CD4-positive, CD25-positive, alpha-beta regulatory T cell (primary cell): ENCODE results near the gene PEPD. TPM values are rescaled to one million over a fixed set of nuclear protein-coding genes. Genes with fewer than 3 reads are reported as not detected.
A peak's percentile ranks its signal among the peaks of the same experiment; 100 is the strongest.

Experiments
- ATAC-seq, 2 donors: fragments of 150-1000 bp; cut with Tn5 transposase; one replicate each; pipeline ENCODE4 v1.10.0; 2021; ENCODE audit warnings: low read depth in 2 of 2, moderate number of reproducible peaks in 2 of 2, moderate library complexity in 1 of 2
- DNase-seq, 3 donors: peaks; one replicate each; pipeline versions ENCODE4 v3.0.0 to v3.0.0-alpha.2; 2012 to 2022; ENCODE audit warnings: mixed read lengths in 1 of 3
- H3K27ac ChIP-seq: one replicate; pipeline ENCODE4 v1.7.0; 2013; ENCODE audit warnings: mild to moderate bottlenecking, low read length; ENCODE audit not compliant: insufficient read depth, poor library complexity, severe bottlenecking
- H3K27me3 ChIP-seq: one replicate; pipeline ENCODE4 v1.7.0; 2013; ENCODE audit warnings: low read length; ENCODE audit not compliant: control insufficient read depth, insufficient read depth
- H3K36me3 ChIP-seq: one replicate; pipeline ENCODE4 v1.7.0; 2013; ENCODE audit warnings: mild to moderate bottlenecking, low read length, moderate library complexity; ENCODE audit not compliant: control insufficient read depth, insufficient read depth
- H3K4me1 ChIP-seq: 2 replicates; pipeline ENCODE4 v1.7.0; 2013; ENCODE audit warnings: mild to moderate bottlenecking, low read length; ENCODE audit not compliant: insufficient read depth, control insufficient read depth, poor library complexity, severe bottlenecking
- H3K4me3 ChIP-seq: one replicate; pipeline ENCODE4 v1.7.0; 2013; ENCODE audit warnings: low read depth, mild to moderate bottlenecking, low read length, moderate library complexity
- H3K9me3 ChIP-seq, 2 experiments: 1 replicate in 1 of 2; 2 replicates in 1 of 2; pipeline ENCODE4 v1.7.0; 2013; ENCODE audit warnings: low read length in 2 of 2, mild to moderate bottlenecking in 1 of 2, moderate library complexity in 1 of 2; ENCODE audit not compliant: control insufficient read depth in 2 of 2
- H3K27ac Mint-ChIP-seq, 3 donors: one replicate each; pipeline ENCODE4 v1.8.0; 2020 to 2022; ENCODE audit warnings: mild to moderate bottlenecking in 3 of 3, mixed read lengths in 3 of 3, moderate library complexity in 2 of 3
- H3K27me3 Mint-ChIP-seq: one replicate; pipeline ENCODE4 v1.8.0; 2022; ENCODE audit warnings: mild to moderate bottlenecking, mixed read lengths
- H3K36me3 Mint-ChIP-seq: one replicate; pipeline ENCODE4 v1.8.0; 2020; ENCODE audit warnings: mixed read lengths
- H3K4me1 Mint-ChIP-seq, 4 donors: one replicate each; pipeline ENCODE4 v1.8.0; 2020 to 2022; ENCODE audit warnings: mixed read lengths in 4 of 4, mild to moderate bottlenecking in 1 of 4
- H3K4me3 Mint-ChIP-seq, 4 donors: one replicate each; pipeline ENCODE4 v1.8.0; 2020 to 2022; ENCODE audit warnings: mild to moderate bottlenecking in 4 of 4, mixed read lengths in 4 of 4, moderate library complexity in 3 of 4
- H3K9me3 Mint-ChIP-seq, 7 donors: one replicate each; pipeline ENCODE4 v1.8.0; 2020 to 2022; ENCODE audit warnings: mixed read lengths in 7 of 7, mild to moderate bottlenecking in 3 of 7, moderate library complexity in 2 of 7
- polyA plus RNA-seq, 4 donors: library from polyadenylated mRNA; unstranded; fragments of 300-500 nt; fragmentation: Illumina TruSeq; gene quantifications; one replicate each; pipeline ENCODE4 v1.2.3, GENCODE V29; 2021
- total RNA-seq: library from RNA; stranded (reverse); gene quantifications from one replicate; pipeline ENCODE4 v1.2.3, GENCODE V29; 2022

The PEPD gene
- total and polyA plus RNA-seq, 5 donors from 2014 or later, result 36.8 to 141 (median 109) TPM

DNA sequence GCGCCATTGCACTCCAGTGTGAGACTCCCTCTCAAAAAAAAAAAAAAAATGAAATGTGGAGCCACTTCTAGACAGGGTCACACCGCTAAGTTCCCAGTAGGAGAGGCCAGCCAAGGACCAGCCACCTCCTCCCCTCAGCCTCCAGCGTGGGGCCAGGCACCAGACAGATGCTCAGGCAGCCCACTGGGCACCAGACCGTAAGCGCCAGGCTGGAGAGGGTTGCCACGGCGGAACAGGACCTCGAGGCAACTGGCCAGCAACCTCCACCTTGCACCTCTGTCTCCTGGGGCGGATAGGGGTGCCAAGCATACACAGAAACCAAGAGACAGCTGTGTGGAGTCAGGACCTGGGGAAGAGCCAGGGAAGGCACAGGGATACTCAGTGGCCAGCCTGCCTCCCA lies 3.7 kb downstream of the PEPD start:
- H3K36me3 ChIP-seq, result no peaks in the 10 kb centered on the region
- ATAC-seq (no peak), DNase-seq (no peak)
- Mint-ChIP-seq H3K9me3 (no peaks in the 10 kb centered on the region), H3K36me3 (no peaks in the 10 kb centered on the region), H3K27ac (no peak overlapping the region), H3K4me1 (peaks cover 5 to 55% (median 19%) of the 10 kb centered on the region in 4 donors), H3K27me3 (peaks cover 6% of the 10 kb centered on the region), H3K4me3 (no peak overlapping the region)
- no peak overlapping the region for H3K27ac ChIP-seq
- H3K4me3 ChIP-seq, result no peak overlapping the region
- no peaks in the 10 kb centered on the region for H3K9me3 ChIP-seq
- no peaks in the 10 kb centered on the region for H3K27me3 ChIP-seq
- H3K4me1 ChIP-seq, result peaks cover 26% of the 10 kb centered on the region

DNA sequence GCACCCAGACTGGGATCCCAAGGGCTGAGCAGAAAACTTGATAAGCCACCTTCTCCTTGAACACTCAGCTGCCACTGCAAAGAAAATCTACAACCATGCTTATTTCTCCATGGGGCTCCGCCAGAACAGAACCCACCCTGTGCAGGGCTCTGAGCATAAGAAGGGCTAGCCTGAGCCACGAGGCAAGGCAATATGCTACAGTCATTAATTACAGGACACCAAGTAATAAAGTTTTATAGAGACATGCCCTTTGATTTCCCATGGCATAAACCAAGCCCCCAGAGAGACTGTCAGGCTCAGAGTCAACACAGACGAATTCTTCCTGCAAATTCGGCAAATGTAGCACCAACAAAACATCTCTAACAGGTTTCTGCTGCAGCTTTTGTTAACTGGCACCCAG lies 5.7 kb downstream of the PEPD start:
- no peaks in the 10 kb centered on the region for H3K9me3 ChIP-seq
- Mint-ChIP-seq H3K9me3 (no peaks in the 10 kb centered on the region), H3K36me3 (peaks cover 4% of the 10 kb centered on the region), H3K27me3 (no peaks in the 10 kb centered on the region), H3K4me3 (no peak overlapping the region), H3K27ac (peak overlapping the region in 1 of 3 donors; percentile 31), H3K4me1 (peaks cover 2 to 46% (median 11%) of the 10 kb centered on the region in 4 donors)
- DNase-seq, result no peak
- no peaks in the 10 kb centered on the region for H3K27me3 ChIP-seq
- ATAC-seq, result no peak
- H3K27ac ChIP-seq, result no peak overlapping the region
- peaks cover 17% of the 10 kb centered on the region for H3K4me1 ChIP-seq
- no peak overlapping the region for H3K4me3 ChIP-seq
- no peaks in the 10 kb centered on the region for H3K36me3 ChIP-seq

DNA sequence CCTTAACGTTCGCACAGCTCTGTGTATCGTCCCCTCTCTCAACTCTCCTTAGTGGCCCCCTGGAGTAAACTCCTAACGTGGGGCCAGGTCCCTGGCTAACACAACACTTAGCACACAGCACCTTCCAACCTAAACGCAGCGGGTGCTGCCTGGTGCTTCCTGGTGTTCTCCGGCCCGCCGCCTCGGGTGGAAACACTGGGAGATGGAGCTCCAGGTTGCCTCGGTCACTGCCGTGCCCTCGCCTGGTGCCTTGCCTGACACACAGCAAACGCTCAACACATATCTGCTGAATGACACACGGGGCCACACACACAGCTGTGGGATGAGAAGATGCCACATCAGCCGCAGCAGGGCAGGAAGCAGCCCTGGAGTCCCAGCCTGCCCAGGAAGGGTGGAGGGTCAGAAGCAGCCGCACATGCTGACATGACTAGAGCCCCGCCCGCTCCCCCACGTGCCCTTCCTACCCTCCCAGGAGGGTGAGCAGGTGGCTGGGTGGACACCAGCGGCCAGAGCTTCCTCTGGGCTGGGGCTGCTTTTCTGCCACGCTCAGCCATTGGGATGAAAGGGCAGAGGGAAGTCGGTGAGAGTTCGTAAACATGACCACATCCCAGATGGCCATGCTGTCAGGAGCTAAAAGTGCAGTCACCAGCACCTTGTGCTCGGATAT lies 6.6 kb downstream of the PEPD start:
- H3K4me1 ChIP-seq, result peaks cover 12% of the 10 kb centered on the region
- H3K27ac Mint-ChIP-seq, result peak overlapping the region in 1 of 3 donors; percentile 82
- ATAC-seq (no peak), DNase-seq (peak in 1 of 3 donors; percentile 68)
- peaks cover 0 to 41% (median 7%) of the 10 kb centered on the region in 4 donors for H3K4me1 Mint-ChIP-seq
- no peaks in the 10 kb centered on the region for H3K36me3 ChIP-seq
- H3K27me3 Mint-ChIP-seq, result no peaks in the 10 kb centered on the region
- peaks cover 6% of the 10 kb centered on the region for H3K36me3 Mint-ChIP-seq
- H3K9me3 ChIP-seq, result no peaks in the 10 kb centered on the region
- peak overlapping the region in 1 of 4 donors; percentile 56 for H3K4me3 Mint-ChIP-seq
- no peaks in the 10 kb centered on the region for H3K9me3 Mint-ChIP-seq
- H3K4me3 ChIP-seq, result no peak overlapping the region
- no peaks in the 10 kb centered on the region for H3K27me3 ChIP-seq
- no peak overlapping the region for H3K27ac ChIP-seq

DNA sequence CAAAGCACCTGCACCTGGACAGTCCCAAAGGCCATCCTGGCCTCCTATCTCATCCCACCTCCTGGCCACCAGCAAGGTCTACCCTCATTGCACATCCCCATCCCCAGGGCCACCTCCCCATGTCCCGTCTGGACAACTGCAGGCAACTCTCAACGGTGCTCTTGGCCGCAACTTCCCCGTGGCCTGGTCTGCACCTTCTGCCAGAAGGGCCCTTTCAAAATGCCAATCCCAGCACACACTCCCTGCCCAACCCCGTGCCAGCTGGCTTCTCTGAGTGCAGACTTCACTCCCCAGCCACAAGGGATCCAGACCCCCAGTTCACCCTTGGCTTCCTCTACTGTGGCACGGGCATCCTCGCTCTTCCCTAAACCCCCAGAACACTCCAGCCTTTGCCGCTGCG lies 8.2 kb downstream of the PEPD start:
- no peaks in the 10 kb centered on the region for H3K27me3 ChIP-seq
- H3K27ac ChIP-seq, result no peak overlapping the region
- Mint-ChIP-seq H3K4me1 (peaks cover 0 to 33% (median 7%) of the 10 kb centered on the region in 4 donors), H3K27me3 (no peaks in the 10 kb centered on the region), H3K27ac (peak overlapping the region in 1 of 3 donors; percentile 86), H3K4me3 (peak overlapping the region in 1 of 4 donors; percentile 33), H3K9me3 (no peaks in the 10 kb centered on the region), H3K36me3 (peaks cover 10% of the 10 kb centered on the region)
- no peaks in the 10 kb centered on the region for H3K36me3 ChIP-seq
- no peak for ATAC-seq
- no peaks in the 10 kb centered on the region for H3K9me3 ChIP-seq
- DNase-seq, result no peak
- peaks cover 12% of the 10 kb centered on the region for H3K4me1 ChIP-seq
- H3K4me3 ChIP-seq, result no peak overlapping the region

DNA sequence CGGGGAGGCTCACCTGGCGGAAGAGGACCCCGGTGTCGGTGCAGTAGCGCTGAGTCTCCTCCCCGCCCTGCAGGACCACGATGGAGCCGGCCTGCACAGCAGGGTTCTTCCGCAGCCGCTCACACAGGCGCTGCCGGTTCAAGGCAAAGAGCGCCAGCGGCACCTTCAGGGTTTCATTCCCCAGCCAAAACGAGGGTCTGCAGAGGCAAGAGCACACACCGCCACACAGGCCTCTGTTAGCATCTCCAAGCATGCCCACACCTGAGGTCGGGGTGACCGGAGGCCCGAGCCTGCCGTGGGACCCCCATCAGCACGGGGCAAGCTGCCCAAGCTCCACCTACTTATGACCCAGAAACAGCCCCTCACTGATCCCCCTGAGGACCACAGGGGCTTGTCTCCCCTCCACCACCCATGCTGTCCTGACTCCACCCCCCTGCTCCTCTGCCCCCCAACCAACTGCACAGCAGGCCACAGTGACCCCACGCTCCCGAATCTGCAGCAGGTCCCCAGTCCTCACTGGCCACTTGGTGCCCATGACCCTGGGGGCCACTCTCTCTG lies 8.9 kb downstream of the PEPD start:
- Mint-ChIP-seq H3K4me1 (peaks cover 0 to 31% (median 7%) of the 10 kb centered on the region in 4 donors), H3K9me3 (no peaks in the 10 kb centered on the region), H3K36me3 (peaks cover 10% of the 10 kb centered on the region), H3K27me3 (no peaks in the 10 kb centered on the region), H3K27ac (no peak overlapping the region), H3K4me3 (no peak overlapping the region)
- H3K36me3 ChIP-seq, result no peaks in the 10 kb centered on the region
- peaks cover 12% of the 10 kb centered on the region for H3K4me1 ChIP-seq
- no peaks in the 10 kb centered on the region for H3K27me3 ChIP-seq
- H3K4me3 ChIP-seq, result no peak overlapping the region
- H3K9me3 ChIP-seq, result no peaks in the 10 kb centered on the region
- ATAC-seq (no peak), DNase-seq (no peak)
- no peak overlapping the region for H3K27ac ChIP-seq

DNA sequence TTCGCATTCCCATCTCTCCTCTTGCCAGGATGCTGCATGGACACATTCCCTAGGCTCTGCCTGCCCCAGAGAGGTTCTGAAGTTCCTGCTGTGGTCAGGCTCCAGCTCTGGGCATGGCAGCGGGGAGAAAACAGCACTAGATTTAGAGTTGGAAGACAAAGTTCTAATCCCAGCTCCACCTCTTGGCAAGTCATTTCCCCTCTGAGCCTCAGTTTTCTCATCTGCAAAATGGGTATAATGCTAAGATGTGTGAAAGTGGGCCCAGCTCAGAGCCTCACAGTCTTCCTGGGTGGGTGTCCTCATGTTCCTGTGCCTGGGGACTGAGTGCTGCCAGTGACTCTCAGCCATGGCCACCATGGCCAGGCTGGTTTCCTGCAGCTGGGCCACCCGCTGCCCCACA lies 9.6 kb downstream of the PEPD start:
- DNase-seq (no peak), ATAC-seq (no peak)
- H3K36me3 ChIP-seq, result no peaks in the 10 kb centered on the region
- no peaks in the 10 kb centered on the region for H3K9me3 Mint-ChIP-seq
- peaks cover 12% of the 10 kb centered on the region for H3K4me1 ChIP-seq
- no peak overlapping the region for H3K4me3 ChIP-seq
- no peaks in the 10 kb centered on the region for H3K27me3 ChIP-seq
- H3K27ac ChIP-seq, result no peak overlapping the region
- H3K4me1 Mint-ChIP-seq, result peaks cover 0 to 31% (median 7%) of the 10 kb centered on the region in 4 donors
- no peaks in the 10 kb centered on the region for H3K9me3 ChIP-seq
- no peaks in the 10 kb centered on the region for H3K27me3 Mint-ChIP-seq
- no peak overlapping the region for H3K4me3 Mint-ChIP-seq
- peaks cover 10% of the 10 kb centered on the region for H3K36me3 Mint-ChIP-seq
- no peak overlapping the region for H3K27ac Mint-ChIP-seq

DNA sequence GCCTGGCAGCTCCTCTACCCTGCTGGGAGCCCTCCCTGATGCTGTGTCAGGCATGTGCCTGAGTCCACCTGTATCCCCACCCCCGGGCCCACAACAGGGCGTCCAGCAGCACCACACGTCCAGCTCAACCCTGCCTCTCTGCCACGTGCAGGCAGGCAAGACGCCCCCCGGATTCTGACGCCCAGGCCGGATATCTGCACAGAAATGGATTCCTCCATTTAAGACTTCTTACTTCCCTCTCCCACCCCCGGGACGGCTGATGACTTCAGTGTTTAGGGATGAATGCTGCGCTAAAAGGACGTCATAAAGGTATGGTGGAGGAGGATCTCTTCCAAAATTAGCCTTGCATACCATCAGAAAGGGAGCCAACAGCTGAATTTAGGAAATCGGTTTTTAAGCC lies 10.2 kb downstream of the PEPD start:
- Mint-ChIP-seq H3K36me3 (peaks cover 10% of the 10 kb centered on the region), H3K27me3 (no peaks in the 10 kb centered on the region), H3K27ac (no peak overlapping the region), H3K9me3 (no peaks in the 10 kb centered on the region), H3K4me3 (peak overlapping the region in 1 of 4 donors; percentile 54), H3K4me1 (peaks cover 0 to 30% (median 5%) of the 10 kb centered on the region in 4 donors)
- no peak overlapping the region for H3K4me3 ChIP-seq
- no peak for ATAC-seq
- no peak overlapping the region for H3K27ac ChIP-seq
- no peak for DNase-seq
- H3K27me3 ChIP-seq, result no peaks in the 10 kb centered on the region
- no peaks in the 10 kb centered on the region for H3K9me3 ChIP-seq
- peaks cover 12% of the 10 kb centered on the region for H3K4me1 ChIP-seq
- no peaks in the 10 kb centered on the region for H3K36me3 ChIP-seq
